Activated CD8-positive, alpha-beta T cell treated with anti-CD3 and anti-CD28 coated beads for 36 hours (primary cell): ENCODE data around the gene FAM114A2. TPM values are rescaled to one million over a fixed set of nuclear protein-coding genes. Genes with fewer than 3 reads are reported as not detected.

Experiments used
- ATAC-seq: fragments of 200-7000 bp; cut with Tn5 transposase; one replicate; pipeline ENCODE4 v1.10.0; 2021; ENCODE audit warnings: mild to moderate bottlenecking, moderate library complexity
- CTCF ChIA-PET: fragments of 350-600 bp; sonication (Branson Sonifier 250); formaldehyde crosslinking; loops from one replicate; lab custom pipeline; 2021; ENCODE audit warnings: antibody characterized with exemption; lab: Charles Lee
- POLR2A ChIA-PET: fragments of 350-600 bp; sonication (Branson Sonifier 250); formaldehyde crosslinking; loops from one replicate; lab custom pipeline; 2021; ENCODE audit warnings: antibody characterized with exemption; lab: Charles Lee
- DNase-seq: peaks from one replicate; pipeline ENCODE4 v3.0.0-alpha.2; 2020
- H3K27ac Mint-ChIP-seq: one replicate; pipeline ENCODE4 v1.8.0; 2021; ENCODE audit warnings: mild to moderate bottlenecking, mixed read lengths
- H3K27me3 Mint-ChIP-seq: one replicate; pipeline ENCODE4 v1.8.0; 2021; ENCODE audit warnings: mixed read lengths
- H3K36me3 Mint-ChIP-seq: one replicate; pipeline ENCODE4 v1.8.0; 2021; ENCODE audit warnings: low read depth, mixed read lengths
- H3K4me1 Mint-ChIP-seq: one replicate; pipeline ENCODE4 v1.8.0; 2021; ENCODE audit warnings: low read depth, mixed read lengths
- H3K4me3 Mint-ChIP-seq: one replicate; pipeline ENCODE4 v1.8.0; 2021; ENCODE audit warnings: mild to moderate bottlenecking, moderate library complexity, mixed read lengths
- H3K9me3 Mint-ChIP-seq: one replicate; pipeline ENCODE4 v1.8.0; 2021; ENCODE audit warnings: mixed read lengths
- intact Hi-C: fragments of 100-400 bp; cut with micrococcal nuclease; formaldehyde crosslinking; loops from one replicate; pipeline ENCODE4 v1.10.0; 2022
- total RNA-seq, 2 experiments: library from RNA; stranded (reverse); gene quantifications; one replicate each; pipeline ENCODE4 v1.2.3, GENCODE V29; 2021
- TF ChIP-seq, protein P1 (sequence below): fragments of 200-600 bp; IDR thresholded peaks from one replicate; pipeline ENCODE4 v1.8.0; 2022; ENCODE audit warnings: antibody characterized with exemption, mild to moderate bottlenecking

FAM114A2 gene
- total RNA-seq, 2 experiments from 2014 or later, result 25.6 to 26.9 TPM

GRCh38 chr5:153979028-153979783, 59.5 kb downstream of the FAM114A2 start:
- ChIA-PET POLR2A (no interaction called here), CTCF (interaction anchor here (0.7 kb wide), 1 partner anchor 201 kb away, joined by 3 read pairs; no protein-coding TSS in a partner anchor)
- TF ChIP-seq, protein P1, sequence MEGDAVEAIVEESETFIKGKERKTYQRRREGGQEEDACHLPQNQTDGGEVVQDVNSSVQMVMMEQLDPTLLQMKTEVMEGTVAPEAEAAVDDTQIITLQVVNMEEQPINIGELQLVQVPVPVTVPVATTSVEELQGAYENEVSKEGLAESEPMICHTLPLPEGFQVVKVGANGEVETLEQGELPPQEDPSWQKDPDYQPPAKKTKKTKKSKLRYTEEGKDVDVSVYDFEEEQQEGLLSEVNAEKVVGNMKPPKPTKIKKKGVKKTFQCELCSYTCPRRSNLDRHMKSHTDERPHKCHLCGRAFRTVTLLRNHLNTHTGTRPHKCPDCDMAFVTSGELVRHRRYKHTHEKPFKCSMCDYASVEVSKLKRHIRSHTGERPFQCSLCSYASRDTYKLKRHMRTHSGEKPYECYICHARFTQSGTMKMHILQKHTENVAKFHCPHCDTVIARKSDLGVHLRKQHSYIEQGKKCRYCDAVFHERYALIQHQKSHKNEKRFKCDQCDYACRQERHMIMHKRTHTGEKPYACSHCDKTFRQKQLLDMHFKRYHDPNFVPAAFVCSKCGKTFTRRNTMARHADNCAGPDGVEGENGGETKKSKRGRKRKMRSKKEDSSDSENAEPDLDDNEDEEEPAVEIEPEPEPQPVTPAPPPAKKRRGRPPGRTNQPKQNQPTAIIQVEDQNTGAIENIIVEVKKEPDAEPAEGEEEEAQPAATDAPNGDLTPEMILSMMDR, result no peak
- H3K9me3 Mint-ChIP-seq, result no peaks in the 10 kb centered on the region
- no peaks in the 10 kb centered on the region for H3K4me1 Mint-ChIP-seq
- intact Hi-C loops, result loop anchor here (10.0 kb wide), 2 partner anchors 426 to 636 kb away; no protein-coding TSS in a partner anchor
- H3K4me3 Mint-ChIP-seq, result no peak overlapping the region
- peaks cover 4% of the 10 kb centered on the region for H3K27me3 Mint-ChIP-seq
- no peak overlapping the region for H3K27ac Mint-ChIP-seq
- DNase-seq, result no peak
- no peaks in the 10 kb centered on the region for H3K36me3 Mint-ChIP-seq
- ATAC-seq, result no peak

DNA sequence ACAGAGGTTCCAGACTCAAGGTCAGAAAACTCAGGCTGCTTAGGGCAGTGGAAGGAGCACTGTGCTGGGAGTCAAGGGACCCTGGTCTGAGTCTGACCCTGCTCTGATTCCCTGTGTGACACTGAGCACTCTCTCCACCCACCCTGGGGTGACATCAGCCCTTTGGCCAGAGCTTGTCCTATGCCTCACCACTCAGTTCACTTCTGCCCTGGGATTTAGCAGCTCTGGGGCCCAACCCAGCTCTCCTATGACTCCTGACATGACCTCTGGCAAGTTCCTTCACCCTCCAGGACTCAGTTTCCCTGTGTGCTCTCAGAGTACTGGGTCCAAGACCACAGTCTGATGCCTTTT, 63.9 kb downstream of the FAM114A2 start:
- H3K36me3 Mint-ChIP-seq, result no peaks in the 10 kb centered on the region
- no peak overlapping the region for H3K4me3 Mint-ChIP-seq
- ChIA-PET CTCF (interaction anchor here (0.8 to 3.9 kb wide), 24 partner anchors 8 to 665 kb away, joined by 3 to 43 read pairs (median 3); partner anchors contain the start of genes FAM114A2 and MFAP3), POLR2A (no interaction called here)
- H3K9me3 Mint-ChIP-seq, result no peaks in the 10 kb centered on the region
- H3K27me3 Mint-ChIP-seq, result peaks cover 4% of the 10 kb centered on the region
- ATAC-seq (peak; percentile 13), DNase-seq (no peak)
- H3K27ac Mint-ChIP-seq, result no peak overlapping the region
- H3K4me1 Mint-ChIP-seq, result no peaks in the 10 kb centered on the region
- intact Hi-C loops, result loop anchor here (10.0 kb wide), 2 partner anchors 430 to 640 kb away; no protein-coding TSS in a partner anchor
- TF ChIP-seq, protein P1, result no peak

GRCh38 chr5:153974131-153974812, 64.4 kb downstream of the FAM114A2 start:
- H3K27ac Mint-ChIP-seq, result no peak overlapping the region
- TF ChIP-seq, protein P1, result peak; percentile 76
- DNase-seq, result peak; percentile 39
- POLR2A ChIA-PET, result no interaction called here
- no peak overlapping the region for H3K4me3 Mint-ChIP-seq
- intact Hi-C loops, result loop anchor here (10.0 kb wide), 2 partner anchors 431 to 641 kb away; no protein-coding TSS in a partner anchor
- H3K36me3 Mint-ChIP-seq, result no peaks in the 10 kb centered on the region
- CTCF ChIA-PET, result interaction anchor here (0.7 to 3.9 kb wide), 24 partner anchors 9 to 666 kb away, joined by 3 to 43 read pairs (median 3); partner anchors contain the start of genes FAM114A2 and MFAP3
- peak; percentile 62 for ATAC-seq
- H3K27me3 Mint-ChIP-seq, result peaks cover 4% of the 10 kb centered on the region
- H3K4me1 Mint-ChIP-seq, result no peaks in the 10 kb centered on the region
- H3K9me3 Mint-ChIP-seq, result no peaks in the 10 kb centered on the region

- H3K36me3 Mint-ChIP-seq, result no peaks in the 10 kb centered on the region
- CTCF ChIA-PET, result interaction anchor here (1.2 kb wide), 1 partner anchor 100 kb away, joined by 3 read pairs; no protein-coding TSS in a partner anchor
- DNase-seq, result no peak
- TF ChIP-seq, protein P1, result no peak
- H3K4me1 Mint-ChIP-seq, result no peaks in the 10 kb centered on the region
- no peak for ATAC-seq
- H3K27me3 Mint-ChIP-seq, result peaks cover 2% of the 10 kb centered on the region
- H3K9me3 Mint-ChIP-seq, result no peaks in the 10 kb centered on the region
- POLR2A ChIA-PET, result no interaction called here
- no peak overlapping the region for H3K27ac Mint-ChIP-seq
- intact Hi-C loops, result loop anchor here (10.0 kb wide), 2 partner anchors 433 to 643 kb away; no protein-coding TSS in a partner anchor
- H3K4me3 Mint-ChIP-seq, result no peak overlapping the region
Observed at GRCh38 chr5:153972240-153972639, 66.5 kb downstream of the FAM114A2 start.
